AG04449 (cell line): ENCODE data around the gene NFIA.

Source experiments
- CTCF ChIA-PET: fragments of 350-600 bp; formaldehyde crosslinking; extraction: SDS; loops from one replicate; lab custom pipeline; 2021; ENCODE audit warnings: antibody characterized with exemption; lab: Yijun Ruan, JAX
- POLR2A ChIA-PET: fragments of 400-600, 350-600 bp; formaldehyde crosslinking; extraction: SDS; loops from one replicate; lab custom pipeline; 2020; ENCODE audit warnings: antibody characterized with exemption, inconsistent platforms; lab: Yijun Ruan, JAX
- DNase-seq: peaks from one replicate; pipeline ENCODE4 v3.0.0-alpha.2; 2010; ENCODE audit warnings: low read depth, low spot score
- H3K4me3 ChIP-seq: 2 replicates; pipeline ENCODE4 v1.5.1; 2011; ENCODE audit warnings: low read depth, mild to moderate bottlenecking, control low read depth, low read length
- TF ChIP-seq, protein P1 (sequence below): IDR thresholded peaks from one replicate; pipeline ENCODE4 v1.5.1; 2011; ENCODE audit warnings: mild to moderate bottlenecking, moderate library complexity, low read length, control low read depth, inconsistent platforms; ENCODE audit not compliant: insufficient read depth; ENCODE audit errors: missing control alignments

Gene NFIA

DNA sequence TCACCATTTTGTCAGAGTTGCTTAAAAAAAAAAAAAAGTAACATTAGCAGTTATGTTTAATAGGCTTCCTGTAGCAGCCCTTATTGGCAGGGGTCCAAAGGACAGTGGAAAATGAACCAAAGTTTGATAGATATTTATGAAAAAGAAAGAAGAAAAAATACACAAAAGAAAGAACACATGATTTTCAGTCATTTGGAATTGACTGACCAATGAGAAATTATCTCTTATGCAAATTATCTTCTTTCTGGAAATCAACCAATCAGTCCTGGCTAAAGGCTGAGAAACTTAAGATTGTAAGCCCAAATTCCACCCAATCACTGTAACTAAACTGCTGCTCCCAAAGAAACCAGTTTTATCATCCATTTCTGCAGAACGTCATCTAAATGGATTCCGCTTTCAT lies 360.2 kb downstream of the NFIA start:
- DNase-seq = no peak
- no peak overlapping the region for H3K4me3 ChIP-seq
- TF ChIP-seq, protein P1, sequence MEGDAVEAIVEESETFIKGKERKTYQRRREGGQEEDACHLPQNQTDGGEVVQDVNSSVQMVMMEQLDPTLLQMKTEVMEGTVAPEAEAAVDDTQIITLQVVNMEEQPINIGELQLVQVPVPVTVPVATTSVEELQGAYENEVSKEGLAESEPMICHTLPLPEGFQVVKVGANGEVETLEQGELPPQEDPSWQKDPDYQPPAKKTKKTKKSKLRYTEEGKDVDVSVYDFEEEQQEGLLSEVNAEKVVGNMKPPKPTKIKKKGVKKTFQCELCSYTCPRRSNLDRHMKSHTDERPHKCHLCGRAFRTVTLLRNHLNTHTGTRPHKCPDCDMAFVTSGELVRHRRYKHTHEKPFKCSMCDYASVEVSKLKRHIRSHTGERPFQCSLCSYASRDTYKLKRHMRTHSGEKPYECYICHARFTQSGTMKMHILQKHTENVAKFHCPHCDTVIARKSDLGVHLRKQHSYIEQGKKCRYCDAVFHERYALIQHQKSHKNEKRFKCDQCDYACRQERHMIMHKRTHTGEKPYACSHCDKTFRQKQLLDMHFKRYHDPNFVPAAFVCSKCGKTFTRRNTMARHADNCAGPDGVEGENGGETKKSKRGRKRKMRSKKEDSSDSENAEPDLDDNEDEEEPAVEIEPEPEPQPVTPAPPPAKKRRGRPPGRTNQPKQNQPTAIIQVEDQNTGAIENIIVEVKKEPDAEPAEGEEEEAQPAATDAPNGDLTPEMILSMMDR = no peak
- CTCF ChIA-PET = no interaction called here
- POLR2A ChIA-PET = no interaction called here

DNA sequence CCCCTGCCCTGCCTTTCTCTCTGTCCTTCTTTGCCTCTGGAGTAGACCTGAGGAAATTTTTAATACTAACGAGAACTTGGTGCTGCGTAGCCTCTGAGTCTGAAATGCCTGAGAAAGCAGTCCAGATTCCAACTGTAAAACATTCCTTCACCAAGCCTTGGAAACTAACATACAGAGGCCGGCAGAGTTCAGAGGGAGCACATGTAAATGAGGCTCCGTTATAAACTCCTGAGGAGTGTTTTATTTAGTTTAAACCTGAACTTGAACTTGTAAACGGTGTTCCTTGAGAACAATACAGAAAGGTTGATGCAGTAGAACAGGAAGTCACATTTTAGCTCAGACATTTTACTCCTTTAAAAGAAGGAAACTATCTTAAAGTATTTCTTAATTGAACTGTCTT lies 361.9 kb downstream of the NFIA start:
- no peak overlapping the region for H3K4me3 ChIP-seq
- DNase-seq = no peak
- TF ChIP-seq, protein P1 = no peak
- ChIA-PET POLR2A (no interaction called here), CTCF (interaction anchor here (0.6 kb wide), 1 partner anchor 8 kb away, joined by 3 read pairs; no protein-coding TSS in a partner anchor)

DNA sequence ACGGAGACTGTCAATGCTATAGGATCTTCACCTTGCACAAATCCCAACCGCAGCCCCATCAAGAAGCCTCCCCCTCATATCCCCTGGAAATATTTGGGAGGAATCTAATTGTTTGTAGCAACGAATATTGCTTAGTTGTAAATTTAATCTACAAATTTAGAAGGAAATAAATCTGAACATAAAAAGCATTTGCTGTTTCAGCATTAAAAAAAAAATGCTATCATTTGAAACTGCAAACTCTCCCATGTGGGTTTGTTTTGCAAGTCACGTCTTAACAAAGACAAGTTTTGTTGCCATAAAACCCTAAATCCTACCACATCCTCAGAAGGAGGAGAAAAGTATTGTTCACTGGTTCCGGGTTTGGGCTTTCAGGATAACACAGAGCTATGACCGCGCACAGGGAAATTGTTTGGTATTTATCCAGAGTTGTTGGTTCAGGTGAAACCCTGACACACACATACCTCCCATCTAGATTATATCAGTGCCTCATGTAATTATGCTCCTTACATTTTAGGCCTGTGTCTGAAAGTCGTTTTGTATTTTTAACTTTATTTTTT lies 363.0 kb downstream of the NFIA start:
- TF ChIP-seq, protein P1 = no peak
- ChIA-PET CTCF (no interaction called here), POLR2A (no interaction called here)
- H3K4me3 ChIP-seq = no peak overlapping the region
- DNase-seq = no peak

DNA sequence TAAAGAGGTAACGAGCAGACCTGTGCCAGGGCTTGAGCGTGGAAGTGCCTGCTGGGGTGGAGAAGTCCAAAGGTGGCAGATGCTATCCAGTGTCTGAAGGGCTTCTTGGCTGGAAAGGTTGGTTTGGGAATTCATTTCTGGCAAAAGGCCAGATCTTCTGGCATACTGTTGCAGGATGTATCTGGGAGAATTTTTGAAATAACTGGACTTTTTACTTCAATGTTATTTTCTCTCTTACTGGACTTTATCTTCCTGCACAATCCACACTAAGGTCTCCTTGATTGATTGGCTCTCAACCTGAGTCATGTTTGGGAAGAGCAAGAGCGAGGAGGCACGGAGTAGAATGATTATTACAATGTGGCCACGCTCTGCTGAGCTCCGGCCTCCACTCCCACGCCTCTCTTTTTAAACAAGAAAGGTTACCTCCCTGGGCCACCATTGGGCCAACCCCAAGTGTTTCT lies 364.2 kb downstream of the NFIA start:
- ChIA-PET POLR2A (no interaction called here), CTCF (interaction anchor here (1.0 to 2.9 kb wide), 2 partner anchors 14 to 397 kb away, joined by 3 to 11 read pairs; no protein-coding TSS in a partner anchor)
- H3K4me3 ChIP-seq = no peak overlapping the region
- TF ChIP-seq, protein P1 = no peak
- no peak for DNase-seq

DNA sequence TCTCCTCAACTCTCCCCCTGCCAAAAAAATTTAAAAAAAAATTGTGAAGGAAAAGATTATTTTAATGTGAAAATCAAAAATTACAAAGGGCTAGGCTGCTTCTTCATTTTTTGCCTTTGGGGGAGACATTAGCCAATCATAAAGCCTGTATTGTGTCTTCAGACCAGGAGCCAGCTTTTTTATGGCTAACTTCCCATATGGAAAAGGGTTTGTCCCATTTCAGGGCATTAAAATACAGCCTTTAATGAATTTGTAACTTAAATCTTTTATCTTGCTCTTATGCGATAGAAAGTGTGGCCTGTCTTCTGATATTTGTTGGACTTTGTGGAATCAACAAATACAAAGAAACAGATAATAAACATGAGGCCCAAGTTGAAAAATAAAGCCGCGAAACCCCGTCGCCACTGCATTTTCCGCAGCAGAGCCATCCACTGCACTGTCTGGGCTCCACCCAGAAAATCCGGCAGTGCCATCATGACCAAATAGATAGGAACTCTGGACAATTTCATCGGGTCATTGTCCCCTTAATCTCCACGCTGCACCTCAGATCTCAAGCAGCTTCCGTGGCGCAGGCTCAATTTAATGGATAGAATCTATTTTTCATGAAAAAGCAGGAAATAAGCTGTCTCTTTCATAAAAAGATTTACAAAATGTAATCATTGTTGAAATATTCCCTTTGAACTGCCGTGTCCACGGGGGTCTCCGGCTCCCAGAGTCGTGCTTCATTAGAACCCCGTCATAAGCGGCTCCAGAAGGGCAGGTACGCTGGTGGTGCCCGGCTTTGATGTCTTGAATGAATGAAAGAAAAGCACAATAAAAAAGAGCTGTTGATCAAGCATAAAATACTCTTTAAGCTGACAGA lies 365.0 kb downstream of the NFIA start:
- DNase-seq = no peak
- ChIA-PET CTCF (interaction anchor here (1.0 to 2.9 kb wide), 3 partner anchors 13 to 405 kb away, joined by 3 to 11 read pairs (median 7); no protein-coding TSS in a partner anchor), POLR2A (no interaction called here)
- TF ChIP-seq, protein P1 = no peak
- H3K4me3 ChIP-seq = no peak overlapping the region

DNA sequence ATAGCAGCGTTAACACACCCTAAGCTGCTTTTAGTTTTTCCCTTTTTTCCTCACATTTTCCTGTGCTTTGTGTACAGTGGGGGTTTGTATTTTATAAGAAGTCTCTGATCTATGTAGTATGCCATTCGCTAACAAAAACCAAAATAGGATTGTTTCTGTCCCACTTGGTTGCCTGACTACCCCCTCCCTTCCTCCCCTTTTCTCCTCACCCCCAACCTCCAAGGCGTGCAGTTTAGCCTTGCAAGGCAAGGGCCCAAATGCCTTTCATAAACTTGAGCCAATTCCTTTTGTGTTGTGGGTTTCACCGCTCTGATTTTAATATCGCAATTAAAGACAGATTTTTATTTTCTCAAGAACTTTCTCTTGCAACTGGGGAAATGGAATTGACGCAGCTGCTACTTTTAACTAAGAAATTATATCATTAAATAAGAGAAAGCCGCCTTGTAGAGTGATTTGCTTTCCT lies 365.6 kb downstream of the NFIA start:
- POLR2A ChIA-PET = no interaction called here
- no peak for DNase-seq
- H3K4me3 ChIP-seq = no peak overlapping the region
- TF ChIP-seq, protein P1 = no peak
- CTCF ChIA-PET = interaction anchor here (1.7 to 2.9 kb wide), 2 partner anchors 398 to 405 kb away, joined by 7 to 11 read pairs; no protein-coding TSS in a partner anchor
